ENCODE results near the gene FBXL15. TPM values are rescaled to one million over a fixed set of nuclear protein-coding genes. Genes with fewer than 3 reads are reported as not detected.
A peak's percentile ranks its signal among the peaks of the same experiment; 100 is the strongest.

Gene FBXL15
- total and polyA plus RNA-seq, 2 of the 13 experiments (the other 11 are each of a cell fraction or from before 2014, with no cell fraction given), result 4.3 to 8.3 TPM

- TF ChIP-seq SMYD3 (CRISPR knock-in tag; IDR thresholded peaks at IDR 0.05), result peak; percentile 71
- TF ChIP-seq ELF1 (CRISPR knock-in tag; IDR thresholded peaks at IDR 0.05), result peak; percentile 79
- peak; percentile 70; the same call in 1 of the 2 replicates for TF ChIP-seq CENPT (CRISPR knock-in tag; IDR thresholded peaks at IDR 0.05; ENCODE audit: low read depth)
- no peak for TF ChIP-seq PRPF4 (IDR thresholded peaks at IDR 0.05; ENCODE audit: low read depth, low read length, poor library complexity, severe bottlenecking)
- TF ChIP-seq, protein P1, sequence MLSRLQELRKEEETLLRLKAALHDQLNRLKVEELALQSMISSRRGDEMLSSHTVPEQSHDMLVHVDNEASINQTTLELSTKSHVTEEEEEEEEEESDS (CRISPR knock-in tag; IDR thresholded peaks at IDR 0.05; ENCODE audit: borderline replicate concordance), result peak; percentile 75; the same call in 1 of the 2 replicates
- no peak; the same call in none of the 2 replicates for TF ChIP-seq ZBTB33 (CRISPR knock-in tag; IDR thresholded peaks at IDR 0.05)
- TF ChIP-seq NAIF1 (CRISPR knock-in tag; IDR thresholded peaks at IDR 0.05; ENCODE audit: borderline replicate concordance), result 0 out of 2 replicates have a peak, but pooled peaks have one; percentile 27
- TF ChIP-seq PRDM4 (CRISPR knock-in tag; IDR thresholded peaks at IDR 0.05; ENCODE audit: borderline replicate concordance), result no peak
- peak; percentile 69; the same call in 1 of the 2 replicates for TF ChIP-seq ZFP37 (CRISPR knock-in tag; IDR thresholded peaks at IDR 0.05; ENCODE audit: borderline replicate concordance)
- TF ChIP-seq, protein P2, sequence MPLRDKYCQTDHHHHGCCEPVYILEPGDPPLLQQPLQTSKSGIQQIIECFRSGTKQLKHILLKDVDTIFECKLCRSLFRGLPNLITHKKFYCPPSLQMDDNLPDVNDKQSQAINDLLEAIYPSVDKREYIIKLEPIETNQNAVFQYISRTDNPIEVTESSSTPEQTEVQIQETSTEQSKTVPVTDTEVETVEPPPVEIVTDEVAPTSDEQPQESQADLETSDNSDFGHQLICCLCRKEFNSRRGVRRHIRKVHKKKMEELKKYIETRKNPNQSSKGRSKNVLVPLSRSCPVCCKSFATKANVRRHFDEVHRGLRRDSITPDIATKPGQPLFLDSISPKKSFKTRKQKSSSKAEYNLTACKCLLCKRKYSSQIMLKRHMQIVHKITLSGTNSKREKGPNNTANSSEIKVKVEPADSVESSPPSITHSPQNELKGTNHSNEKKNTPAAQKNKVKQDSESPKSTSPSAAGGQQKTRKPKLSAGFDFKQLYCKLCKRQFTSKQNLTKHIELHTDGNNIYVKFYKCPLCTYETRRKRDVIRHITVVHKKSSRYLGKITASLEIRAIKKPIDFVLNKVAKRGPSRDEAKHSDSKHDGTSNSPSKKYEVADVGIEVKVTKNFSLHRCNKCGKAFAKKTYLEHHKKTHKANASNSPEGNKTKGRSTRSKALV (CRISPR knock-in tag; IDR thresholded peaks at IDR 0.05), result peak; percentile 85
- peak; percentile 61; the same call in 1 of the 2 replicates for TF ChIP-seq HINFP (CRISPR knock-in tag; IDR thresholded peaks at IDR 0.05; ENCODE audit: low read depth)
- TF ChIP-seq AGO2 (optimal IDR thresholded peaks at IDR 0.05; ENCODE audit: low read depth, low read length), result peak; percentile 37
- TF ChIP-seq RXRA (CRISPR knock-in tag; IDR thresholded peaks at IDR 0.05), result peak; percentile 70
- no peak for TF ChIP-seq ATF7 (IDR thresholded peaks at IDR 0.05)
- no peak for TF ChIP-seq ATF7 (CRISPR knock-in tag; IDR thresholded peaks at IDR 0.05)
- TF ChIP-seq MEIS2 (CRISPR knock-in tag; IDR thresholded peaks at IDR 0.05), result 0 out of 2 replicates have a peak, but pooled peaks have one; percentile 2
- TF ChIP-seq KDM1A (CRISPR knock-in tag; IDR thresholded peaks at IDR 0.05), result no peak
- TF ChIP-seq MAZ (IDR thresholded peaks at IDR 0.05; ENCODE audit: borderline replicate concordance, low read depth, low read length), result peak; percentile 79; the same call in 1 of the 2 replicates
- TF ChIP-seq MAZ (CRISPR knock-in tag; IDR thresholded peaks at IDR 0.05; ENCODE audit: low read depth), result peak; percentile 65; the same call in 1 of the 2 replicates
- no peak for TF ChIP-seq ZNF724P (CRISPR knock-in tag; IDR thresholded peaks at IDR 0.05; ENCODE audit: borderline replicate concordance)
- TF ChIP-seq ZNF260 (CRISPR knock-in tag; IDR thresholded peaks at IDR 0.05; ENCODE audit: borderline replicate concordance, low read depth), result no peak
These were observed at the start of gene FBXL15 (continued) for GRCh38 chr10:102420714-102421506.

All from HepG2 (cell line).